Keratinocyte (primary cell): ENCODE results near the gene CHERP. TPM values are rescaled to one million over a fixed set of nuclear protein-coding genes. Genes with fewer than 3 reads are reported as not detected.
"Not testable (repeated sequence)": the region's sequence is repeated elsewhere in the genome, so short reads cannot be mapped to it uniquely, and the experiment has no call there.

Source experiments
- DNase-seq: peaks from one replicate; pipeline ENCODE4 v3.0.0-alpha.2; 2011; ENCODE audit warnings: low read depth, missing footprints, low spot score
- FAIRE-seq: peaks from 2 replicates; lab custom pipeline; 2011; peaks lifted over from hg19 to GRCh38; lab: Jason Lieb, UNC
- H2AFZ ChIP-seq: 2 replicates; pipeline ENCODE4 v1.6.0; 2012; ENCODE audit warnings: low read length, control low read depth, inconsistent platforms; ENCODE audit not compliant: control insufficient read depth
- H3K27ac ChIP-seq: 2 replicates; pipeline ENCODE4 v1.5.1; 2011; ENCODE audit warnings: low read length; ENCODE audit not compliant: control insufficient read depth, insufficient read depth
- H3K27me3 ChIP-seq: 3 replicates; pipeline ENCODE4 v1.6.0; 2011; ENCODE audit warnings: low read length; ENCODE audit not compliant: control insufficient read depth, insufficient read depth; ENCODE audit errors: extremely low read depth
- H3K36me3 ChIP-seq, 2 experiments: 2 replicates in 1 of 2; 3 replicates in 1 of 2; pipeline ENCODE4 v1.5.1; 2011; ENCODE audit warnings: low read length in 2 of 2, mild to moderate bottlenecking in 1 of 2; ENCODE audit not compliant: control insufficient read depth in 2 of 2, insufficient read depth in 2 of 2; ENCODE audit errors: extremely low read depth in 1 of 2
- H3K4me1 ChIP-seq: 3 replicates; pipeline ENCODE4 v1.5.1; 2011; ENCODE audit warnings: low read length; ENCODE audit not compliant: control insufficient read depth, insufficient read depth; ENCODE audit errors: extremely low read depth
- H3K4me2 ChIP-seq: 3 replicates; pipeline ENCODE4 v1.6.0; 2011; ENCODE audit warnings: low read depth, low read length; ENCODE audit not compliant: control insufficient read depth, insufficient read depth; ENCODE audit errors: extremely low read depth
- H3K4me3 ChIP-seq, 3 experiments: fragments of 200-600 bp in 1 of 3; sonication (generic) in 1 of 3; 2 replicates in 2 of 3; 3 replicates in 1 of 3; pipeline ENCODE4 v1.5.1; 2011 to 2016; ENCODE audit warnings: low read length in 3 of 3, mild to moderate bottlenecking in 3 of 3, control low read depth in 2 of 3, inconsistent platforms in 1 of 3, low read depth in 1 of 3, mixed read lengths in 1 of 3, mixed run types in 1 of 3, moderate library complexity in 1 of 3; ENCODE audit not compliant: control insufficient read depth in 2 of 3, insufficient read depth in 2 of 3; ENCODE audit errors: extremely low read depth in 1 of 3
- H3K79me2 ChIP-seq: 2 replicates; pipeline ENCODE4 v1.6.0; 2012; ENCODE audit warnings: low read length; ENCODE audit not compliant: control insufficient read depth, insufficient read depth
- H3K9ac ChIP-seq: 3 replicates; pipeline ENCODE4 v1.6.0; 2011; ENCODE audit warnings: low read length; ENCODE audit not compliant: control insufficient read depth, insufficient read depth; ENCODE audit errors: extremely low read depth
- H3K9me1 ChIP-seq: 3 replicates; pipeline ENCODE4 v1.6.0; 2011; ENCODE audit warnings: low read length; ENCODE audit not compliant: control insufficient read depth, insufficient read depth; ENCODE audit errors: extremely low read depth
- H3K9me3 ChIP-seq: 2 replicates; pipeline ENCODE4 v1.5.1; 2012; ENCODE audit warnings: low read depth, low read length; ENCODE audit not compliant: control insufficient read depth
- H4K20me1 ChIP-seq: 3 replicates; pipeline ENCODE4 v1.6.0; 2011; ENCODE audit warnings: low read length; ENCODE audit not compliant: control insufficient read depth, insufficient read depth; ENCODE audit errors: extremely low read depth
- EZH2 ChIP-seq: IDR thresholded peaks from one replicate; pipeline ENCODE4 v1.6.1; 2012; ENCODE audit warnings: inconsistent platforms, mild to moderate bottlenecking, low read length, moderate library complexity
- dilution Hi-C: fragments of 300-500 bp; cut with MboI; formaldehyde crosslinking; loops from one replicate; pipeline ENCODE4 v1.7.0; 2020; ENCODE audit warnings: low sequenced_read_pairs; ENCODE audit not compliant: extremely low pct_ligation_motif_present
- polyA plus RNA-seq, 5 experiments: library from polyadenylated mRNA; depleted of rRNA in 3 of 5; stranded (reverse) in 3 of 5; stranded (forward) in 1 of 5; unstranded in 1 of 5; fragments of >200 nt; gene quantifications; 1 replicate in 1 of 5; 2 replicates in 3 of 5; 3 replicates in 1 of 5; pipeline versions ENCODE4 v1.2.1 to v1.2.3, GENCODE V29; 2011 to 2012; ENCODE audit warnings: missing spikeins in 2 of 5, low read depth in 1 of 5, low replicate concordance in 1 of 5
- TF ChIP-seq, protein P1 (sequence below), 3 experiments: IDR thresholded peaks in 1 of 3; conservative IDR thresholded peaks in 1 of 3; optimal IDR thresholded peaks in 1 of 3; 2 replicates in 2 of 3; 3 replicates in 1 of 3; pipeline versions ENCODE3 to v1.5.1; 2011; ENCODE audit warnings: low read length in 3 of 3, mild to moderate bottlenecking in 3 of 3, moderate library complexity in 2 of 3, control low read depth in 1 of 3, inconsistent platforms in 1 of 3; ENCODE audit not compliant: insufficient read depth in 2 of 3; ENCODE audit errors: extremely low read depth in 1 of 3

CHERP gene
- polyA plus RNA-seq, 1 donor (not counting 4 experiments of a cell fraction or from before 2014, with no cell fraction given) = 3.6 TPM

GRCh38 chr19:16559780-16560276 is 17.6 kb upstream of the CHERP start:
- dilution Hi-C loops = no loop called here
- H3K9me1 ChIP-seq = peaks cover 2% of the 10 kb centered on the region
- H3K9ac ChIP-seq = no peak overlapping the region
- H3K27ac ChIP-seq = no peak overlapping the region
- peaks cover 5% of the 10 kb centered on the region for H3K79me2 ChIP-seq
- H3K27me3 ChIP-seq = no peaks in the 10 kb centered on the region
- no peaks in the 10 kb centered on the region for H4K20me1 ChIP-seq
- H3K4me2 ChIP-seq = no peak overlapping the region
- no peak overlapping the region for H3K4me3 ChIP-seq
- H3K36me3 ChIP-seq = peaks cover 23 to 56% of the 10 kb centered on the region in 2 experiments
- FAIRE-seq = no peak
- no peak for DNase-seq
- H2AFZ ChIP-seq = no peak overlapping the region
- TF ChIP-seq EZH2 = no peak
- TF ChIP-seq, protein P1, sequence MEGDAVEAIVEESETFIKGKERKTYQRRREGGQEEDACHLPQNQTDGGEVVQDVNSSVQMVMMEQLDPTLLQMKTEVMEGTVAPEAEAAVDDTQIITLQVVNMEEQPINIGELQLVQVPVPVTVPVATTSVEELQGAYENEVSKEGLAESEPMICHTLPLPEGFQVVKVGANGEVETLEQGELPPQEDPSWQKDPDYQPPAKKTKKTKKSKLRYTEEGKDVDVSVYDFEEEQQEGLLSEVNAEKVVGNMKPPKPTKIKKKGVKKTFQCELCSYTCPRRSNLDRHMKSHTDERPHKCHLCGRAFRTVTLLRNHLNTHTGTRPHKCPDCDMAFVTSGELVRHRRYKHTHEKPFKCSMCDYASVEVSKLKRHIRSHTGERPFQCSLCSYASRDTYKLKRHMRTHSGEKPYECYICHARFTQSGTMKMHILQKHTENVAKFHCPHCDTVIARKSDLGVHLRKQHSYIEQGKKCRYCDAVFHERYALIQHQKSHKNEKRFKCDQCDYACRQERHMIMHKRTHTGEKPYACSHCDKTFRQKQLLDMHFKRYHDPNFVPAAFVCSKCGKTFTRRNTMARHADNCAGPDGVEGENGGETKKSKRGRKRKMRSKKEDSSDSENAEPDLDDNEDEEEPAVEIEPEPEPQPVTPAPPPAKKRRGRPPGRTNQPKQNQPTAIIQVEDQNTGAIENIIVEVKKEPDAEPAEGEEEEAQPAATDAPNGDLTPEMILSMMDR (optimal IDR thresholded peaks at IDR 0.05 in 1 of 3, IDR thresholded peaks at IDR 0.05 in 1 of 3, conservative IDR thresholded peaks at IDR 0.05 in 1 of 3; ENCODE audit: extremely low read depth in 1 of 3, insufficient read depth in 2 of 3, low read length in 3 of 3) = no peak
- no peaks in the 10 kb centered on the region for H3K4me1 ChIP-seq
- H3K9me3 ChIP-seq = no peaks in the 10 kb centered on the region

GRCh38 chr19:16554776-16555175 is 12.5 kb upstream of the CHERP start:
- H3K36me3 ChIP-seq = peaks cover 21 to 32% of the 10 kb centered on the region in 2 experiments
- H3K9me1 ChIP-seq = peaks cover 2% of the 10 kb centered on the region
- no peaks in the 10 kb centered on the region for H3K9me3 ChIP-seq
- no peak overlapping the region for H3K27ac ChIP-seq
- TF ChIP-seq EZH2 = no peak
- TF ChIP-seq, protein P1 (optimal IDR thresholded peaks at IDR 0.05 in 1 of 3, IDR thresholded peaks at IDR 0.05 in 1 of 3, conservative IDR thresholded peaks at IDR 0.05 in 1 of 3; ENCODE audit: extremely low read depth in 1 of 3, insufficient read depth in 2 of 3, low read length in 3 of 3) = no peak
- no peak overlapping the region for H3K4me2 ChIP-seq
- H3K27me3 ChIP-seq = no peaks in the 10 kb centered on the region
- dilution Hi-C loops = no loop called here
- no peak overlapping the region for H3K4me3 ChIP-seq
- no peak overlapping the region for H3K9ac ChIP-seq
- no peak for DNase-seq
- no peak for FAIRE-seq
- H3K79me2 ChIP-seq = peaks cover 4% of the 10 kb centered on the region
- H2AFZ ChIP-seq = no peak overlapping the region
- no peaks in the 10 kb centered on the region for H4K20me1 ChIP-seq
- peaks cover under 1% of the 10 kb centered on the region for H3K4me1 ChIP-seq

GRCh38 chr19:16551902-16552301 is 9.7 kb upstream of the CHERP start:
- H3K4me3 ChIP-seq, H2AFZ ChIP-seq, H3K9me1 ChIP-seq, H3K79me2 ChIP-seq, H3K4me2 ChIP-seq, FAIRE-seq, DNase-seq, H3K27ac ChIP-seq, dilution Hi-C loops, H3K27me3 ChIP-seq, H3K9me3 ChIP-seq, H4K20me1 ChIP-seq, H3K9ac ChIP-seq: not testable (repeated sequence)
- peaks cover 15% of the 10 kb centered on the region for H3K4me1 ChIP-seq
- H3K36me3 ChIP-seq = peaks cover 20 to 26% of the 10 kb centered on the region in 2 experiments
